ENCODE measurements around the gene SPRY2.

Gene SPRY2

DNA sequence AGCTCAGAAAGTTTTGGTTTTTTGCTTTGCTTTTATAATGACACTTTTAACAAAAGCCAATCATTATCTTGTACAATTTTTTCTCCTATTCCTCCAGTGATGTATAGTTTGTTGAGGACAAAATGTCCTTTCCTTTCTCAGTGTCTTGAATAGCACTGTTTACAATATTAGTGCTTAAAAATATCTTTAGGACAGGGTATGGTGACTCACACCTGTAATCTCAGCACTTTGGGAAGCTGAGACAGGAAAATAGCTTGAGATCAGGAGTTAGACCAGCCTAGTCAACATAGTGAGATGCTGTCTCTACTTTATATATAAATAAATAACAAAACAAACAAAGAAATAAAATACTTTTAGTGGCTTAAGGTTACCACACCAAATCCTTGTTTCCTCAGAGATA is 41.9 kb downstream of the SPRY2 start:
- Histone ChIP-seq H3K27ac (no peak overlapping the region), H3K4me1 (no peaks in the 10 kb centered on the region), H3K4me3 (no peak overlapping the region), H3K36me3 (no peaks in the 10 kb centered on the region), H3K27me3 (no peaks in the 10 kb centered on the region), H3K9me3 (no peaks in the 10 kb centered on the region)
- TF ChIP-seq CTCF (IDR thresholded peaks at IDR 0.05) = no peak
- intact Hi-C loops (cut with DNase I; ENCODE audit: low total_unique reads) = no loop called here
- DNase-seq = no peak

GRCh38 chr13:80297503-80297902 is 43.4 kb downstream of the SPRY2 start:
- no peak for TF ChIP-seq CTCF (IDR thresholded peaks at IDR 0.05)

GRCh38 chr13:80297094-80297493 is 43.8 kb downstream of the SPRY2 start:
- no peaks in the 10 kb centered on the region for H3K36me3 ChIP-seq
- no peak for TF ChIP-seq CTCF (IDR thresholded peaks at IDR 0.05)
- H3K4me1 ChIP-seq = no peaks in the 10 kb centered on the region
- H3K27ac ChIP-seq = no peak overlapping the region
- intact Hi-C loops (cut with DNase I; ENCODE audit: low total_unique reads) = no loop called here
- no peak overlapping the region for H3K4me3 ChIP-seq
- H3K27me3 ChIP-seq = no peaks in the 10 kb centered on the region
- H3K9me3 ChIP-seq = no peaks in the 10 kb centered on the region
- no peak for DNase-seq

More at GRCh38 chr13:80297503-80297902, 43.4 kb downstream of the SPRY2 start:
- no peaks in the 10 kb centered on the region for H3K9me3 ChIP-seq
- H3K27ac ChIP-seq = no peak overlapping the region
- no peaks in the 10 kb centered on the region for H3K4me1 ChIP-seq
- intact Hi-C loops (cut with DNase I; ENCODE audit: low total_unique reads) = no loop called here
- no peaks in the 10 kb centered on the region for H3K36me3 ChIP-seq
- DNase-seq = no peak
- H3K4me3 ChIP-seq = no peak overlapping the region
- no peaks in the 10 kb centered on the region for H3K27me3 ChIP-seq

GRCh38 chr13:80296638-80297037 is 44.3 kb downstream of the SPRY2 start:
- intact Hi-C loops (cut with DNase I; ENCODE audit: low total_unique reads) = no loop called here
- Histone ChIP-seq H3K9me3 (no peaks in the 10 kb centered on the region), H3K4me3 (no peak overlapping the region), H3K27ac (no peak overlapping the region), H3K27me3 (no peaks in the 10 kb centered on the region), H3K4me1 (no peaks in the 10 kb centered on the region), H3K36me3 (no peaks in the 10 kb centered on the region)
- DNase-seq = no peak
- no peak for TF ChIP-seq CTCF (IDR thresholded peaks at IDR 0.05)

DNA sequence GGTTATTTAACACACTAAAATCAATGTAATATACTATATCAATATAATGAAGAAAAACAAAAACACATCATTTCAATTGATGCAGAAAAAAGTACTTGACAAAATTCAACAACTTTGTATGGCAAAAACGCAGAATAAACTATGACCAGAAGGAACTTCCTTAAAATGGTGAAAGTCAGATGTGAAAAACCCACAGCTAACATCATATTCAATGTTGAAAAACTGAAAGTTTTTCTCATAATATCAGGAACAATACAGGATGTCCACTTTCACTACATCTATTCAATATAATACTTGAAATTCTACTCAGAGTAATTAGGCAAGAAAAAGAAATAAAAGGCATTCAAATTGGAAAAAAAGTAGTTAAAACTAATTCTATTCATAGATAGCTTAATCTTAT is 50.3 kb downstream of the SPRY2 start:
- H3K27me3 ChIP-seq = no peaks in the 10 kb centered on the region
- H3K9me3 ChIP-seq = no peaks in the 10 kb centered on the region
- no peaks in the 10 kb centered on the region for H3K4me1 ChIP-seq
- H3K4me3 ChIP-seq = no peak overlapping the region
- intact Hi-C loops (cut with DNase I; ENCODE audit: low total_unique reads) = no loop called here
- no peaks in the 10 kb centered on the region for H3K36me3 ChIP-seq
- TF ChIP-seq CTCF (IDR thresholded peaks at IDR 0.05) = no peak
- no peak for DNase-seq
- H3K27ac ChIP-seq = no peak overlapping the region
